ENCODE data around the gene RABEP1. TPM values are rescaled to one million over a fixed set of nuclear protein-coding genes. Genes with fewer than 3 reads are reported as not detected.
A peak's percentile ranks its signal among the peaks of the same experiment; 100 is the strongest.
"Not testable (repeated sequence)": the region's sequence is repeated elsewhere in the genome, so short reads cannot be mapped to it uniquely, and the experiment has no call there.

Gene RABEP1
- total and polyA plus RNA-seq, 12 donors = 21.1 to 64.5 (median 46.5) TPM

- no peaks in the 10 kb centered on the region for H3K4me1 ChIP-seq (replicated peaks in 1 of 2)
- no peak overlapping the region for H3K27ac ChIP-seq
- intact Hi-C loops (cut with DNase I) = loop anchor here in 1 of 2 donors (10.0 kb wide), 1 partner anchor 176 kb away; no protein-coding TSS in a partner anchor
- no peaks in the 10 kb centered on the region for H3K27me3 ChIP-seq
- peaks cover 0 to 99% of the 10 kb centered on the region in 2 donors for H3K36me3 ChIP-seq (replicated peaks in 1 of 2)
- TF ChIP-seq POLR2A (IDR thresholded peaks at IDR 0.05) = no peak
- TF ChIP-seq CTCF (IDR thresholded peaks at IDR 0.05) = no peak
- DNase-seq = no peak
- no peak overlapping the region for H3K4me3 ChIP-seq
- H3K9me3 ChIP-seq (replicated peaks in 1 of 3) = no peaks in the 10 kb centered on the region
- 92 to 97% (median 95%) methylated on average over 3 of the region's 3 CpGs for WGBS, 4 donors
Observed at GRCh38 chr17:5430413-5430999, 148.4 kb downstream of the RABEP1 start.

GRCh38 chr17:5431234-5431633 is 149.2 kb downstream of the RABEP1 start:
- not testable (repeated sequence) for H3K9me3 ChIP-seq (replicated peaks in 1 of 3); H3K27me3 ChIP-seq; H3K4me1 ChIP-seq (replicated peaks in 1 of 2); H3K4me3 ChIP-seq; DNase-seq; H3K27ac ChIP-seq
- 79 to 88% (median 81%) methylated on average over 5 of the region's 5 CpGs for WGBS, 4 donors
- peaks cover 0 to 93% of the 10 kb centered on the region in 2 donors for H3K36me3 ChIP-seq (replicated peaks in 1 of 2)
- intact Hi-C loops (cut with DNase I) = loop anchor here in 1 of 2 donors (10.0 kb wide), 1 partner anchor 176 kb away; no protein-coding TSS in a partner anchor

- intact Hi-C loops (cut with DNase I) = loop anchor here in 1 of 2 donors (10.0 kb wide), 1 partner anchor 177 kb away; no protein-coding TSS in a partner anchor
- no peak for DNase-seq
- no peaks in the 10 kb centered on the region for H3K9me3 ChIP-seq (replicated peaks in 1 of 3)
- TF ChIP-seq CTCF (IDR thresholded peaks at IDR 0.05) (no peak), POLR2A (IDR thresholded peaks at IDR 0.05) (no peak)
- H3K27ac ChIP-seq = no peak overlapping the region
- H3K4me3 ChIP-seq = no peak overlapping the region
- WGBS, 4 donors = 68 to 95% (median 72%) methylated on average over 3 of the region's 3 CpGs
- no peaks in the 10 kb centered on the region for H3K27me3 ChIP-seq
- peaks cover 0 to 11% of the 10 kb centered on the region in 2 donors for H3K4me1 ChIP-seq (replicated peaks in 1 of 2)
- H3K36me3 ChIP-seq (replicated peaks in 1 of 2) = peaks cover 0 to 90% of the 10 kb centered on the region in 2 donors
Observed at GRCh38 chr17:5431949-5432556, 150.0 kb downstream of the RABEP1 start.

GRCh38 chr17:5434984-5435383 is 152.9 kb downstream of the RABEP1 start:
- WGBS, 4 donors = 91 to 95% (median 93%) methylated on average over 2 of the region's 2 CpGs
- TF ChIP-seq POLR2A (IDR thresholded peaks at IDR 0.05) (no peak), CTCF (IDR thresholded peaks at IDR 0.05) (no peak)
- peaks cover 7 to 29% of the 10 kb centered on the region in 2 donors for H3K4me1 ChIP-seq (replicated peaks in 1 of 2)
- DNase-seq = no peak
- H3K27me3 ChIP-seq = no peaks in the 10 kb centered on the region
- H3K27ac ChIP-seq = peak overlapping the region in 1 of 5 donors; percentile 31
- peaks cover 0 to 61% of the 10 kb centered on the region in 2 donors for H3K36me3 ChIP-seq (replicated peaks in 1 of 2)
- no peaks in the 10 kb centered on the region for H3K9me3 ChIP-seq (replicated peaks in 1 of 3)
- H3K4me3 ChIP-seq = no peak overlapping the region
- intact Hi-C loops (cut with DNase I) = loop anchor here in 1 of 2 donors (10.0 kb wide), 1 partner anchor 180 kb away; no protein-coding TSS in a partner anchor

Other genes starting within 250 kb of the RABEP1 start
- gene SLC52A1, start 246.9 kb upstream of the RABEP1 start, total RNA-seq = under 1 TPM in 1 of 9 donors, not detected in 8; 0.40 TPM
- under 1 TPM in 1 of 3 donors, not detected in 2; 0.24 TPM for gene SLC52A1, start 246.9 kb upstream of the RABEP1 start, polyA plus RNA-seq
- gene ZFP3, start 203.8 kb upstream of the RABEP1 start, total RNA-seq = 1 to 10 TPM; 2.9 to 6.9 (median 4.4) TPM
- 1 to 10 TPM; 1.6 to 8.4 (median 1.8) TPM for gene ZFP3, start 203.8 kb upstream of the RABEP1 start, polyA plus RNA-seq
- 10 to 100 TPM in 1 of 9 donors, 1 to 10 TPM in 8; 3.6 to 10.3 (median 6.6) TPM for gene ZNF232, start 170.4 kb upstream of the RABEP1 start, total RNA-seq
- 10 to 100 TPM in 1 of 3 donors, 1 to 10 TPM in 2; 4.9 to 14.6 (median 7.1) TPM for gene ZNF232, start 170.4 kb upstream of the RABEP1 start, polyA plus RNA-seq
- gene USP6, start 166.3 kb upstream of the RABEP1 start, total RNA-seq = under 1 TPM in 6 of 9 donors, not detected in 3; 0.04 to 0.40 (median 0.15) TPM
- under 1 TPM; 0.07 to 0.08 (median 0.07) TPM for gene USP6, start 166.3 kb upstream of the RABEP1 start, polyA plus RNA-seq
- 10 to 100 TPM in 1 of 9 donors, 1 to 10 TPM in 7, under 1 TPM in 1; 0.72 to 16.4 (median 5.6) TPM for gene ZNF594, start 90.4 kb upstream of the RABEP1 start, total RNA-seq
- gene ZNF594, start 90.4 kb upstream of the RABEP1 start, polyA plus RNA-seq = 1 to 10 TPM; 1.1 to 4.9 (median 2.7) TPM
- gene SCIMP, start 47.4 kb upstream of the RABEP1 start, total RNA-seq = 10 to 100 TPM in 4 of 9 donors, 1 to 10 TPM in 5; 1.1 to 14.2 (median 9.0) TPM
- gene SCIMP, start 47.4 kb upstream of the RABEP1 start, polyA plus RNA-seq = 1 to 10 TPM in 2 of 3 donors, under 1 TPM in 1; 0.94 to 4.5 (median 1.7) TPM
- gene NUP88, start 137.4 kb downstream of the RABEP1 start, total RNA-seq = 10 to 100 TPM; 30.8 to 88.2 (median 56.5) TPM
- gene NUP88, start 137.4 kb downstream of the RABEP1 start, polyA plus RNA-seq = 100 to 1,000 TPM in 2 of 3 donors, 10 to 100 TPM in 1; 92.1 to 137 (median 102) TPM
- 10 to 100 TPM; 27.0 to 73.6 (median 31.2) TPM for gene RPAIN, start 137.9 kb downstream of the RABEP1 start, total RNA-seq
- gene RPAIN, start 137.9 kb downstream of the RABEP1 start, polyA plus RNA-seq = 10 to 100 TPM; 26.1 to 41.7 (median 36.5) TPM
- gene C1QBP, start 156.9 kb downstream of the RABEP1 start, total RNA-seq = 100 to 1,000 TPM; 157 to 283 (median 174) TPM
- gene C1QBP, start 156.9 kb downstream of the RABEP1 start, polyA plus RNA-seq = 100 to 1,000 TPM in 2 of 3 donors, 10 to 100 TPM in 1; 53.5 to 420 (median 140) TPM
- gene DHX33, start 186.7 kb downstream of the RABEP1 start, total RNA-seq = 10 to 100 TPM in 4 of 9 donors, 1 to 10 TPM in 5; 7.0 to 14.3 (median 9.0) TPM
- 10 to 100 TPM in 1 of 3 donors, 1 to 10 TPM in 2; 6.5 to 12.4 (median 10.0) TPM for gene DHX33, start 186.7 kb downstream of the RABEP1 start, polyA plus RNA-seq
- gene DERL2, start 203.9 kb downstream of the RABEP1 start, total RNA-seq = 100 to 1,000 TPM in 2 of 9 donors, 10 to 100 TPM in 7; 25.6 to 165 (median 74.1) TPM
- gene DERL2, start 203.9 kb downstream of the RABEP1 start, polyA plus RNA-seq = 100 to 1,000 TPM in 1 of 3 donors, 10 to 100 TPM in 2; 79.9 to 146 (median 88.2) TPM
- 10 to 100 TPM in 8 of 9 donors, 1 to 10 TPM in 1; 7.1 to 26.4 (median 14.7) TPM for gene MIS12, start 204.3 kb downstream of the RABEP1 start, total RNA-seq
- 10 to 100 TPM; 12.6 to 36.0 (median 18.3) TPM for gene MIS12, start 204.3 kb downstream of the RABEP1 start, polyA plus RNA-seq

All from adrenal gland (tissue), 12 donors.